ENCODE measurements around the gene MSANTD1. TPM values are rescaled to one million over a fixed set of nuclear protein-coding genes. Genes with fewer than 3 reads are reported as not detected.

Gene MSANTD1
- total RNA-seq, 1 donor from 2014 or later, result not detected

GRCh38 chr4:3262208-3263052, 13.5 kb downstream of the MSANTD1 start:
- H3K4me1 ChIP-seq, result no peaks in the 10 kb centered on the region
- no peaks in the 10 kb centered on the region for H3K36me3 ChIP-seq
- H3K4me3 ChIP-seq, result no peak overlapping the region
- TF ChIP-seq CTCF (IDR thresholded peaks at IDR 0.05), result no peak
- intact Hi-C loops (cut with DNase I), result no loop called here
- no peak overlapping the region for H3K27ac ChIP-seq
- no peak for DNase-seq (ENCODE audit: low spot score in 2 of 2)
- H3K27me3 ChIP-seq, result no peaks in the 10 kb centered on the region
- no peaks in the 10 kb centered on the region for H3K9me3 ChIP-seq

- H3K4me3 ChIP-seq, result no peak overlapping the region
- no peaks in the 10 kb centered on the region for H3K9me3 ChIP-seq
- no peak for DNase-seq (ENCODE audit: low spot score in 2 of 2)
- intact Hi-C loops (cut with DNase I), result no loop called here
- H3K27ac ChIP-seq, result no peak overlapping the region
- H3K27me3 ChIP-seq, result no peaks in the 10 kb centered on the region
- H3K4me1 ChIP-seq, result no peaks in the 10 kb centered on the region
- H3K36me3 ChIP-seq, result no peaks in the 10 kb centered on the region
- no peak for TF ChIP-seq CTCF (IDR thresholded peaks at IDR 0.05)
These were observed 14.3 kb downstream of the MSANTD1 start for GRCh38 chr4:3263053-3263875.

GRCh38 chr4:3263876-3264193, 14.9 kb downstream of the MSANTD1 start:
- no peak for TF ChIP-seq CTCF (IDR thresholded peaks at IDR 0.05)
- H3K4me1 ChIP-seq, result no peaks in the 10 kb centered on the region
- no peak overlapping the region for H3K4me3 ChIP-seq
- no peaks in the 10 kb centered on the region for H3K9me3 ChIP-seq
- H3K27ac ChIP-seq, result no peak overlapping the region
- DNase-seq (ENCODE audit: low spot score in 2 of 2), result no peak
- intact Hi-C loops (cut with DNase I), result no loop called here
- H3K27me3 ChIP-seq, result no peaks in the 10 kb centered on the region
- H3K36me3 ChIP-seq, result no peaks in the 10 kb centered on the region

- DNase-seq (ENCODE audit: low spot score in 2 of 2), result no peak
- Histone ChIP-seq H3K4me3 (no peak overlapping the region), H3K27ac (no peak overlapping the region), H3K36me3 (no peaks in the 10 kb centered on the region), H3K27me3 (no peaks in the 10 kb centered on the region), H3K4me1 (no peaks in the 10 kb centered on the region), H3K9me3 (no peaks in the 10 kb centered on the region)
- intact Hi-C loops (cut with DNase I), result no loop called here
- TF ChIP-seq CTCF (IDR thresholded peaks at IDR 0.05), result no peak
These were observed 17.1 kb downstream of the MSANTD1 start for GRCh38 chr4:3266076-3266475.

GRCh38 chr4:3267576-3268394, 18.8 kb downstream of the MSANTD1 start:
- H3K27ac ChIP-seq, result no peak overlapping the region
- no peaks in the 10 kb centered on the region for H3K4me1 ChIP-seq
- H3K4me3 ChIP-seq, result no peak overlapping the region
- no peaks in the 10 kb centered on the region for H3K27me3 ChIP-seq
- TF ChIP-seq CTCF (IDR thresholded peaks at IDR 0.05), result no peak
- DNase-seq (ENCODE audit: low spot score in 2 of 2), result no peak
- intact Hi-C loops (cut with DNase I), result no loop called here
- H3K9me3 ChIP-seq, result peaks cover 0 to 2% of the 10 kb centered on the region in 2 donors
- H3K36me3 ChIP-seq, result no peaks in the 10 kb centered on the region
